Ovary (tissue), 3 donors: ENCODE data around the gene RPS19.

ENCODE experiments used
- CTCF ChIP-seq, 3 donors: fragments of 450-650 bp in 2 of 3; fragments of 200-600 bp in 1 of 3; IDR thresholded peaks; one replicate each; pipeline versions ENCODE4 v1.5.1 to v1.8.0; 2016 to 2022; ENCODE audit warnings: antibody characterized with exemption in 3 of 3, mild to moderate bottlenecking in 1 of 3
- EP300 ChIP-seq: sonication (generic); formaldehyde crosslinking; IDR thresholded peaks from one replicate; pipeline ENCODE4 v1.6.1; 2017; ENCODE audit warnings: antibody characterized with exemption
- POLR2A ChIP-seq: fragments of 450-650 bp; IDR thresholded peaks from one replicate; pipeline ENCODE4 v1.6.1; 2017; ENCODE audit warnings: antibody characterized with exemption, mild to moderate bottlenecking, moderate library complexity
- donor health status: DM: no; HTN: no; CAD: no.

GRCh38 chr19:41844601-41845000, 15.5 kb upstream of the RPS19 start, which contains the start of gene LYPD4:
- TF ChIP-seq CTCF (IDR thresholded peaks at IDR 0.05) (no peak), POLR2A (no peak), EP300 (no peak)
